CD14-positive monocyte (primary cell): ENCODE results near the gene SPATA6L. TPM values are rescaled to one million over a fixed set of nuclear protein-coding genes. Genes with fewer than 3 reads are reported as not detected.

Experiments
- DNase-seq, 3 donors: peaks; one replicate each; pipeline ENCODE4 v3.0.0-alpha.2; 2011 to 2022
- H2AFZ ChIP-seq: 2 replicates; pipeline ENCODE4 v1.6.0; 2012; ENCODE audit warnings: mild to moderate bottlenecking, low read depth, low read length, inconsistent platforms; ENCODE audit not compliant: insufficient read depth, poor library complexity, severe bottlenecking
- H3K27ac ChIP-seq, 2 donors: 1 replicate in 1 of 2; 2 replicates in 1 of 2; pipeline ENCODE4 v1.5.1; 2012 to 2013; ENCODE audit warnings: low read length in 2 of 2, control low read depth in 1 of 2, inconsistent platforms in 1 of 2, low read depth in 1 of 2, mild to moderate bottlenecking in 1 of 2
- H3K27me3 ChIP-seq, 2 donors: one replicate each; pipeline versions ENCODE4 v1.6.0 to v1.6.1; 2011 to 2013; ENCODE audit warnings: low read length in 2 of 2; ENCODE audit not compliant: control insufficient read depth in 2 of 2, insufficient read depth in 2 of 2
- H3K36me3 ChIP-seq, 2 donors: replicated peaks in 1 of 2; 1 replicate in 1 of 2; 2 replicates in 1 of 2; pipeline versions ENCODE4 v1.5.1 to v1.6.1; 2012 to 2013; ENCODE audit warnings: low read length in 2 of 2, control low read depth in 1 of 2, inconsistent platforms in 1 of 2, mild to moderate bottlenecking in 1 of 2; ENCODE audit not compliant: insufficient read depth in 2 of 2, control insufficient read depth in 1 of 2
- H3K4me1 ChIP-seq, 2 donors: 1 replicate in 1 of 2; 2 replicates in 1 of 2; pipeline versions ENCODE4 v1.5.1 to v1.6.1; 2012 to 2013; ENCODE audit warnings: low read length in 2 of 2, control low read depth in 1 of 2, inconsistent platforms in 1 of 2, mild to moderate bottlenecking in 1 of 2, moderate library complexity in 1 of 2; ENCODE audit not compliant: insufficient read depth in 2 of 2, control insufficient read depth in 1 of 2
- H3K4me2 ChIP-seq: replicated peaks from 2 replicates; pipeline ENCODE3; 2012; ENCODE audit warnings: low read length, moderate library complexity, mild to moderate bottlenecking; ENCODE audit not compliant: poor library complexity, severe bottlenecking; ENCODE audit errors: extremely low read depth
- H3K4me3 ChIP-seq, 3 experiments: fragments of 200-600 bp in 1 of 3; sonication (generic) in 1 of 3; replicated peaks in 1 of 3; 1 replicate in 2 of 3; 2 replicates in 1 of 3; pipeline ENCODE4 v1.5.1; 2011 to 2013; ENCODE audit warnings: low read length in 3 of 3, mild to moderate bottlenecking in 3 of 3, control low read depth in 2 of 3, low read depth in 2 of 3, inconsistent platforms in 1 of 3, moderate library complexity in 1 of 3
- H3K79me2 ChIP-seq: 2 replicates; pipeline ENCODE4 v1.6.0; 2012; ENCODE audit warnings: mild to moderate bottlenecking, control low read depth, inconsistent platforms, low read length, moderate library complexity; ENCODE audit not compliant: insufficient read depth
- H3K9ac ChIP-seq: 2 replicates; pipeline ENCODE4 v1.6.0; 2017; ENCODE audit warnings: low read length, mild to moderate bottlenecking; ENCODE audit not compliant: insufficient read depth, poor library complexity, severe bottlenecking
- H3K9me3 ChIP-seq, 2 donors: replicated peaks in 1 of 2; 1 replicate in 1 of 2; 2 replicates in 1 of 2; pipeline versions ENCODE4 v1.5.1 to v1.6.1; 2012 to 2013; ENCODE audit warnings: low read length in 2 of 2, control low read depth in 1 of 2; ENCODE audit not compliant: control insufficient read depth in 1 of 2, insufficient read depth in 1 of 2
- H4K20me1 ChIP-seq: 2 replicates; pipeline ENCODE4 v1.6.0; 2012; ENCODE audit warnings: mild to moderate bottlenecking, low read length, control low read depth, moderate library complexity; ENCODE audit not compliant: insufficient read depth
- H3K27ac Mint-ChIP-seq, 7 donors: one replicate each; pipeline ENCODE4 v1.8.0; 2020; ENCODE audit warnings: mild to moderate bottlenecking in 7 of 7, mixed read lengths in 7 of 7, moderate library complexity in 6 of 7, inconsistent platforms in 2 of 7
- H3K27me3 Mint-ChIP-seq, 3 donors: one replicate each; pipeline ENCODE4 v1.8.0; 2021 to 2022; ENCODE audit warnings: low read depth in 3 of 3, mild to moderate bottlenecking in 3 of 3, mixed read lengths in 3 of 3, moderate library complexity in 3 of 3, inconsistent platforms in 1 of 3
- H3K36me3 Mint-ChIP-seq, 2 donors: one replicate each; pipeline ENCODE4 v1.8.0; 2020; ENCODE audit warnings: mixed read lengths in 2 of 2, inconsistent platforms in 1 of 2, mild to moderate bottlenecking in 1 of 2
- H3K4me1 Mint-ChIP-seq: one replicate; pipeline ENCODE4 v1.8.0; 2020; ENCODE audit warnings: mild to moderate bottlenecking, mixed read lengths
- H3K4me3 Mint-ChIP-seq, 2 donors: one replicate each; pipeline ENCODE4 v1.8.0; 2020; ENCODE audit warnings: mild to moderate bottlenecking in 2 of 2, mixed read lengths in 2 of 2, moderate library complexity in 1 of 2
- H3K9me3 Mint-ChIP-seq, 7 donors: one replicate each; pipeline ENCODE4 v1.8.0; 2020 to 2022; ENCODE audit warnings: mixed read lengths in 7 of 7, mild to moderate bottlenecking in 6 of 7, moderate library complexity in 6 of 7, inconsistent platforms in 2 of 7
- WGBS: methylation state at CpG from one replicate; pipeline ENCODE4 v1.1.5; 2013; ENCODE audit warnings: missing lambda C conversion rate; ENCODE audit not compliant: insufficient coverage; 5-methylcytosine and 5-hydroxymethylcytosine counted together
- intact Hi-C, 2 donors: fragments of 100-400 bp; cut with micrococcal nuclease; formaldehyde crosslinking; loops; one replicate each; pipeline versions ENCODE4 v1.15.0 to v1.15.1; 2023
- polyA plus RNA-seq, 3 donors: library from polyadenylated mRNA; depleted of rRNA in 1 of 3; unstranded in 2 of 3; stranded (reverse) in 1 of 3; fragments of 300-500 nt in 2 of 3; fragments of >200 nt in 1 of 3; fragmentation: Illumina TruSeq in 2 of 3; gene quantifications; 1 replicate in 2 of 3; 2 replicates in 1 of 3; pipeline ENCODE4 v1.2.3, GENCODE V29; 2012 to 2021
- TF ChIP-seq, protein P1 (sequence below): fragments of 200-600 bp; IDR thresholded peaks from one replicate; pipeline ENCODE4 v1.8.0; 2022; ENCODE audit warnings: antibody characterized with exemption, mild to moderate bottlenecking

The SPATA6L gene
- polyA plus RNA-seq, 3 donors: not detected

DNA sequence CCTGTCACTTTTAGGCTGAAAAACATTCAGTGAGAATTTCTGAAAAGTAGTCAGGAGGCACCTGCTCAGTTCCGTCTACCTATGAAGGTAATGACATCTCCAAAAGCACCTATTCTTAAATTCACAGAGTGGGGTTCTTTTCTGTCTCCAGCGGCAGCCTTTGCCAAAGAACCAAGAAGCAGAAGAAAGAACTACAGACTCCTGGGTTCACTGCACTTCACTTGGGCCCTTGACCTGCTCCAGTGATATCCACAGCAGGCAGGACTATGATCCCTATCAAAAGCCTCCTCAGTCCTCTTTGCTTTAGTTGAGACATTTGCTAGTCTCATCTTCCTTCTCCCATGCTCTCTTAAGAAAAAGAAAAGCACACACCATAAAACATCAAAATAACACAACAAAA, 23.9 kb downstream of the SPATA6L start:
- Histone ChIP-seq H3K27me3 (no peaks in the 10 kb centered on the region), H3K4me1 (no peaks in the 10 kb centered on the region), H3K4me3 (no peak overlapping the region), H4K20me1 (no peaks in the 10 kb centered on the region), H3K4me2 (no peak overlapping the region), H3K79me2 (no peaks in the 10 kb centered on the region), H3K9me3 (no peaks in the 10 kb centered on the region), H2AFZ (no peak overlapping the region), H3K27ac (no peak overlapping the region), H3K9ac (no peak overlapping the region), H3K36me3 (no peaks in the 10 kb centered on the region)
- H3K27ac Mint-ChIP-seq: no peak overlapping the region
- no peaks in the 10 kb centered on the region for H3K36me3 Mint-ChIP-seq
- TF ChIP-seq, protein P1, sequence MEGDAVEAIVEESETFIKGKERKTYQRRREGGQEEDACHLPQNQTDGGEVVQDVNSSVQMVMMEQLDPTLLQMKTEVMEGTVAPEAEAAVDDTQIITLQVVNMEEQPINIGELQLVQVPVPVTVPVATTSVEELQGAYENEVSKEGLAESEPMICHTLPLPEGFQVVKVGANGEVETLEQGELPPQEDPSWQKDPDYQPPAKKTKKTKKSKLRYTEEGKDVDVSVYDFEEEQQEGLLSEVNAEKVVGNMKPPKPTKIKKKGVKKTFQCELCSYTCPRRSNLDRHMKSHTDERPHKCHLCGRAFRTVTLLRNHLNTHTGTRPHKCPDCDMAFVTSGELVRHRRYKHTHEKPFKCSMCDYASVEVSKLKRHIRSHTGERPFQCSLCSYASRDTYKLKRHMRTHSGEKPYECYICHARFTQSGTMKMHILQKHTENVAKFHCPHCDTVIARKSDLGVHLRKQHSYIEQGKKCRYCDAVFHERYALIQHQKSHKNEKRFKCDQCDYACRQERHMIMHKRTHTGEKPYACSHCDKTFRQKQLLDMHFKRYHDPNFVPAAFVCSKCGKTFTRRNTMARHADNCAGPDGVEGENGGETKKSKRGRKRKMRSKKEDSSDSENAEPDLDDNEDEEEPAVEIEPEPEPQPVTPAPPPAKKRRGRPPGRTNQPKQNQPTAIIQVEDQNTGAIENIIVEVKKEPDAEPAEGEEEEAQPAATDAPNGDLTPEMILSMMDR: no peak
- H3K4me3 Mint-ChIP-seq: no peak overlapping the region
- peaks cover 0 to 2% (median 0%) of the 10 kb centered on the region in 7 donors for H3K9me3 Mint-ChIP-seq
- peaks cover 2 to 5% (median 4%) of the 10 kb centered on the region in 3 donors for H3K27me3 Mint-ChIP-seq
- peaks cover 3% of the 10 kb centered on the region for H3K4me1 Mint-ChIP-seq
- WGBS: 100% methylated on average over 2 of the region's 2 CpGs
- intact Hi-C loops: no loop called here
- DNase-seq: no peak

DNA sequence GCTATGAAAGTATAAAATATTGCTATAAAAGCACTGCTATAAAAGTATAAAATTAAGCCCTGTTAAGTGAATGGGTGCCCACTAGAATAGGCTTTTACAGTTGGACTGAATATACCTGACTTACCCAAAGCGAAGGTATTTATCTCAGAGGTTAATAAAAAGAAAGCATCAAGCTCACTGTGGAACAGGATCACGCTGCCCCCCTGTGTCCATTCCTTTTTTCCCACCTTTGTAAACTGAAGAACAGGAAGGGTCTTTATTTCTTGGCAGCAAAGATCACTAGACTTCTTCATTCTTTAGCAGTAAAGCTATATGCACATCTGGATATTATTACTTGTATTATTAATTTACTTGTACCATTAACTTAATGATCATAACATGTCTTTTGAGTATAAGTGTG, 26.3 kb downstream of the SPATA6L start:
- no peak for DNase-seq
- TF ChIP-seq, protein P1: no peak
- Histone ChIP-seq H3K4me2 (no peak overlapping the region), H3K4me3 (no peak overlapping the region), H3K79me2 (no peaks in the 10 kb centered on the region), H3K27me3 (no peaks in the 10 kb centered on the region), H2AFZ (no peak overlapping the region), H3K27ac (no peak overlapping the region), H4K20me1 (no peaks in the 10 kb centered on the region), H3K9ac (no peak overlapping the region), H3K4me1 (no peaks in the 10 kb centered on the region), H3K9me3 (no peaks in the 10 kb centered on the region), H3K36me3 (no peaks in the 10 kb centered on the region)
- WGBS: no CpG with 5 or more reads among the region's 2 CpGs
- no peak overlapping the region for H3K27ac Mint-ChIP-seq
- H3K9me3 Mint-ChIP-seq: peaks cover 0 to 2% (median 0%) of the 10 kb centered on the region in 7 donors
- intact Hi-C loops: no loop called here
- H3K4me3 Mint-ChIP-seq: no peak overlapping the region
- peaks cover 3% of the 10 kb centered on the region for H3K4me1 Mint-ChIP-seq
- H3K27me3 Mint-ChIP-seq: peaks cover 7 to 10% (median 10%) of the 10 kb centered on the region in 3 donors
- H3K36me3 Mint-ChIP-seq: no peaks in the 10 kb centered on the region
